H1 (cell line): ENCODE data around the gene CNTN5. TPM values are rescaled to one million over a fixed set of nuclear protein-coding genes. Genes with fewer than 3 reads are reported as not detected.
A peak's percentile ranks its signal among the peaks of the same experiment; 100 is the strongest.

Source experiments
- CTCF ChIA-PET: fragments of 300-600 bp; sonication (Branson Sonifier 250); formaldehyde crosslinking; loops from one replicate; lab custom pipeline; 2021; ENCODE audit not compliant: partially characterized antibody; lab: Charles Lee
- POLR2A ChIA-PET: fragments of 300-600 bp; sonication (Branson Sonifier 250); formaldehyde crosslinking; loops from one replicate; lab custom pipeline; 2021; ENCODE audit warnings: inconsistent platforms; ENCODE audit not compliant: partially characterized antibody; lab: Charles Lee
- DNase-seq, 2 experiments: peaks; one replicate each; pipeline versions ENCODE4 v3.0.0 to v3.0.0-alpha.2; 2010 to 2022; ENCODE audit warnings: low spot score in 2 of 2, low read depth in 1 of 2, mixed read lengths in 1 of 2
- FAIRE-seq: peaks from 2 replicates; lab custom pipeline; 2011; peaks lifted over from hg19 to GRCh38; lab: Jason Lieb, UNC
- H2AFZ ChIP-seq: 2 replicates; pipeline ENCODE4 v1.8.1; 2012; ENCODE audit warnings: low read length, inconsistent platforms
- H2AK5ac ChIP-seq: 2 replicates; pipeline ENCODE4 v1.6.1; 2013; ENCODE audit warnings: low read depth, low read length
- H2BK120ac ChIP-seq: replicated peaks from 2 replicates; pipeline ENCODE3; 2013; ENCODE audit warnings: low read depth, low read length, inconsistent platforms
- H2BK12ac ChIP-seq: 2 replicates; pipeline ENCODE4 v1.6.1; 2013; ENCODE audit warnings: low read depth, low read length
- H2BK15ac ChIP-seq: 2 replicates; pipeline ENCODE4 v1.6.1; 2013; ENCODE audit warnings: low read length
- H2BK20ac ChIP-seq: 2 replicates; pipeline ENCODE4 v1.6.1; 2013; ENCODE audit warnings: low read length
- H2BK5ac ChIP-seq: 2 replicates; pipeline ENCODE4 v1.6.1; 2013; ENCODE audit warnings: low read depth, low read length
- H3K14ac ChIP-seq: 2 replicates; pipeline ENCODE4 v1.6.1; 2013; ENCODE audit warnings: inconsistent platforms; ENCODE audit not compliant: insufficient read length
- H3K18ac ChIP-seq: 2 replicates; pipeline ENCODE4 v1.6.1; 2013; ENCODE audit warnings: low read length; ENCODE audit errors: extremely low read depth
- H3K23ac ChIP-seq: 2 replicates; pipeline ENCODE4 v1.6.1; 2013; ENCODE audit warnings: inconsistent platforms; ENCODE audit not compliant: insufficient read length
- H3K23me2 ChIP-seq: 2 replicates; pipeline ENCODE4 v1.6.1; 2013; ENCODE audit warnings: low read depth, low read length
- H3K27ac ChIP-seq: 2 replicates; pipeline ENCODE4 v1.6.1; 2011; ENCODE audit warnings: low read depth, low read length, inconsistent platforms
- H3K27me3 ChIP-seq, 4 experiments: replicated peaks in 1 of 4; 1 replicate in 1 of 4; 2 replicates in 3 of 4; pipeline versions ENCODE4 v1.6.1 to v1.8.1; 2011 to 2013; ENCODE audit warnings: low read length in 3 of 4, mild to moderate bottlenecking in 3 of 4, inconsistent platforms in 2 of 4, mixed read lengths in 2 of 4, moderate library complexity in 1 of 4; ENCODE audit not compliant: control insufficient read depth in 3 of 4, insufficient read depth in 3 of 4; ENCODE audit errors: extremely low read depth in 1 of 4
- H3K36me3 ChIP-seq, 4 experiments: 2 replicates each; pipeline versions ENCODE4 v1.6.1 to v1.8.1; 2011 to 2013; ENCODE audit warnings: mild to moderate bottlenecking in 4 of 4, low read length in 3 of 4, moderate library complexity in 2 of 4, control low read depth in 1 of 4, inconsistent platforms in 1 of 4; ENCODE audit not compliant: insufficient read depth in 4 of 4, control insufficient read depth in 2 of 4
- H3K4ac ChIP-seq: replicated peaks from 2 replicates; pipeline ENCODE3; 2013; ENCODE audit warnings: low read length, low read depth, mixed read lengths, inconsistent platforms; ENCODE audit not compliant: insufficient read length
- H3K4me1 ChIP-seq, 4 experiments: replicated peaks in 1 of 4; 1 replicate in 1 of 4; 2 replicates in 3 of 4; pipeline versions ENCODE4 v1.6.1 to v1.8.1; 2011 to 2013; ENCODE audit warnings: low read length in 3 of 4, inconsistent platforms in 2 of 4, mixed read lengths in 1 of 4; ENCODE audit not compliant: insufficient read depth in 4 of 4, control insufficient read depth in 3 of 4
- H3K4me2 ChIP-seq, 2 experiments: 2 replicates each; pipeline versions ENCODE4 v1.6.1 to v1.8.1; 2011 to 2013; ENCODE audit warnings: low read depth in 2 of 2, low read length in 2 of 2, control low read depth in 1 of 2, inconsistent platforms in 1 of 2, mild to moderate bottlenecking in 1 of 2; ENCODE audit not compliant: insufficient read depth in 1 of 2
- H3K4me3 ChIP-seq, 4 experiments: fragments of 200-600, 300-600 bp in 1 of 4; sonication (generic), shearing (Covaris generic), sonication (Bioruptor Twin) in 1 of 4; 2 replicates each; pipeline versions ENCODE4 v1.5.1 to v1.8.1; 2011 to 2016; ENCODE audit warnings: low read length in 4 of 4, low read depth in 3 of 4, control low read depth in 2 of 4, inconsistent platforms in 2 of 4, mild to moderate bottlenecking in 2 of 4, mixed read lengths in 1 of 4, moderate library complexity in 1 of 4; ENCODE audit not compliant: insufficient read depth in 2 of 4; ENCODE audit errors: extremely low read depth in 1 of 4
- H3K56ac ChIP-seq: replicated peaks from 2 replicates; pipeline ENCODE3; 2013; ENCODE audit warnings: low read depth, mild to moderate bottlenecking, mixed read lengths, low read length, inconsistent platforms; ENCODE audit not compliant: insufficient read length
- H3K79me1 ChIP-seq: 2 replicates; pipeline ENCODE4 v1.6.1; 2013; ENCODE audit warnings: low read depth, low read length, control low read depth
- H3K79me2 ChIP-seq, 2 experiments: 2 replicates each; pipeline versions ENCODE4 v1.6.1 to v1.8.1; 2012 to 2013; ENCODE audit warnings: low read length in 2 of 2, mild to moderate bottlenecking in 2 of 2, inconsistent platforms in 1 of 2; ENCODE audit not compliant: insufficient read depth in 2 of 2, control insufficient read depth in 1 of 2
- H3K9ac ChIP-seq, 4 experiments: replicated peaks in 1 of 4; 1 replicate in 1 of 4; 2 replicates in 3 of 4; pipeline versions ENCODE4 v1.6.1 to v1.8.1; 2011 to 2013; ENCODE audit warnings: low read depth in 3 of 4, low read length in 3 of 4, control low read depth in 2 of 4, mild to moderate bottlenecking in 2 of 4, moderate library complexity in 2 of 4, inconsistent platforms in 1 of 4; ENCODE audit errors: extremely low read depth in 1 of 4
- H3K9me3 ChIP-seq, 2 experiments: 2 replicates each; pipeline versions ENCODE4 v1.6.1 to v1.8.1; 2012 to 2013; ENCODE audit warnings: mild to moderate bottlenecking in 2 of 2, moderate library complexity in 2 of 2, control low read depth in 1 of 2, inconsistent platforms in 1 of 2, low read depth in 1 of 2, low read length in 1 of 2, mixed read lengths in 1 of 2; ENCODE audit not compliant: insufficient read depth in 2 of 2
- H4K20me1 ChIP-seq, 2 experiments: replicated peaks in 1 of 2; 2 replicates each; pipeline versions ENCODE3 to v1.8.1; 2011 to 2013; ENCODE audit warnings: inconsistent platforms in 2 of 2, low read length in 2 of 2, mild to moderate bottlenecking in 1 of 2; ENCODE audit not compliant: insufficient read depth in 2 of 2, control insufficient read depth in 1 of 2
- H4K5ac ChIP-seq: 2 replicates; pipeline ENCODE4 v1.6.1; 2013; ENCODE audit warnings: low read length, low read depth, mixed read lengths, inconsistent platforms; ENCODE audit not compliant: insufficient read length
- H4K8ac ChIP-seq: 2 replicates; pipeline ENCODE4 v1.8.0; 2013; ENCODE audit warnings: mild to moderate bottlenecking, moderate library complexity, low read length, inconsistent platforms; ENCODE audit not compliant: insufficient read depth; ENCODE audit errors: extremely low read depth
- H4K91ac ChIP-seq: replicated peaks from 2 replicates; pipeline ENCODE3; 2013; ENCODE audit warnings: low read length, mixed read lengths, inconsistent platforms; ENCODE audit not compliant: insufficient read length
- EGR1 ChIP-seq: IDR thresholded peaks from 2 replicates; pipeline ENCODE4 v1.6.1; 2011; ENCODE audit warnings: low read depth, low read length, borderline replicate concordance
- KDM4A ChIP-seq: IDR thresholded peaks from one replicate; pipeline ENCODE4 v1.7.1; 2012; ENCODE audit warnings: low read depth, mild to moderate bottlenecking, moderate library complexity, low read length, inconsistent platforms; ENCODE audit not compliant: severe bottlenecking
- POU5F1 ChIP-seq: IDR thresholded peaks from 2 replicates; pipeline ENCODE4 v1.6.1; 2011; ENCODE audit warnings: low read depth, mild to moderate bottlenecking, low read length, moderate library complexity
- SUZ12 ChIP-seq: fragments of 200-600 bp; sonication (generic); IDR thresholded peaks from 2 replicates; pipeline ENCODE4 v1.6.1; 2012; ENCODE audit warnings: mild to moderate bottlenecking, inconsistent platforms, low read length, moderate library complexity, mixed read lengths
- WGBS, 2 experiments: shearing (Covaris generic) in 1 of 2; methylation state at CpG; one replicate each; pipeline versions ENCODE4 v1.1.6 to v1.1.7; 2013 to 2015; ENCODE audit warnings: low lambda C conversion rate in 2 of 2, mixed read lengths in 2 of 2, inconsistent platforms in 1 of 2, low coverage in 1 of 2, missing lambda C conversion rate in 1 of 2; ENCODE audit not compliant: insufficient replicate concordance in 2 of 2, insufficient coverage in 1 of 2, insufficient read length in 1 of 2; ENCODE audit errors: extremely low coverage in 1 of 2, missing lambda C conversion rate in 1 of 2; 5-methylcytosine and 5-hydroxymethylcytosine counted together
- polyA plus RNA-seq, 7 experiments: library from polyadenylated mRNA; depleted of rRNA in 3 of 7; stranded (reverse) in 5 of 7; unstranded in 2 of 7; fragments of >200 nt in 5 of 7; fragments of 200-250 nt in 2 of 7; gene quantifications; 1 replicate in 5 of 7; 2 replicates in 1 of 7; 4 replicates in 1 of 7; pipeline versions ENCODE4 v1.2.1 to v1.2.3, GENCODE V29; 2011 to 2013; ENCODE audit warnings: missing spikeins in 2 of 7, mixed read lengths in 2 of 7
- total RNA-seq: library from RNA; stranded (reverse); fragmentation: NEBNext Ultra II Directional; extraction: Animal tissue kit (Norgen Biotek cat#: 25700); gene quantifications from 2 replicates; pipeline ENCODE4 v1.2.1, GENCODE V29; 2021

CNTN5 gene
- total and polyA plus RNA-seq, 2 of the 8 experiments (the other 6 are each of a cell fraction or from before 2014, with no cell fraction given): not detected

DNA sequence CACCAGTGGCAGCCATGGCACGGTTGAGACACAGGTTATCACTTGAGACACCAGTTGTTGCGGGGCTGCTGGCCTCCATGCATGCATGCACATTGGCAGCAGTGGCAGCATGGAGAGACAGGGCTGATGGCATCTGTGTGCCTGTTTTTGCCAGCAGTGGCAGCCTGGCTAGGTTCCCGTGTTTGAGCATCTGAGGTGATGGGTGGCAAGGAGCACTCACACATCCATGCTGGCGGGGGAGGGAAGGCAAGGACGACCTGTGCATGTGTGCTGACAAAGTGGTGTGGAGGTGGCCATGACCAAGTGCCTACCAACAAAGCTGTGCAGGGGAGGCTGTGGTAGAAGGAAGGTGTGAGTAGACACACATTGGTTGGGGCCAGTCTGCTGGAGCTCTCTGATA is 133.5 kb downstream of the CNTN5 start:
- Histone ChIP-seq H4K91ac (peak overlapping the region; percentile 3), H2BK12ac (peak overlapping the region; percentile 39; the same call in 1 of the 2 replicates), H3K4me3 (no peak overlapping the region), H3K36me3 (no peaks in the 10 kb centered on the region), H2AK5ac (no peak overlapping the region), H3K27me3 (no peaks in the 10 kb centered on the region), H3K18ac (no peak overlapping the region), H3K27ac (no peak overlapping the region), H3K79me1 (no peaks in the 10 kb centered on the region), H3K9me3 (0 out of 4 replicates have a peak, but pooled peaks cover 0 to 3% of the 10 kb centered on the region in 2 experiments), H3K79me2 (no peaks in the 10 kb centered on the region), H3K23me2 (no peaks in the 10 kb centered on the region), H4K5ac (no peak overlapping the region), H3K23ac (no peak overlapping the region), H2AFZ (no peak overlapping the region), H2BK20ac (no peak overlapping the region), H2BK120ac (no peak overlapping the region), H3K14ac (no peak overlapping the region), H4K20me1 (no peaks in the 10 kb centered on the region), H3K9ac (no peak overlapping the region), H3K4ac (peak overlapping the region; percentile 38), H2BK5ac (0 out of 2 replicates have a peak overlapping the region, but pooled peaks have one; percentile 44), H3K4me1 (no peaks in the 10 kb centered on the region), H3K56ac (no peak overlapping the region), H2BK15ac (no peak overlapping the region), H3K4me2 (no peak overlapping the region), H4K8ac (no peak overlapping the region; the same call in 1 of the 2 replicates)
- ChIA-PET POLR2A (no interaction called here), CTCF (no interaction called here)
- FAIRE-seq: no peak
- no peak for DNase-seq
- TF ChIP-seq POU5F1 (no peak), EGR1 (no peak), SUZ12 (no peak), KDM4A (no peak)
- 60% methylated on average over 5 of the region's 5 CpGs; no CpG with 5 or more reads in 1 of the 2 experiments for WGBS, 2 experiments
